ENCODE results near the gene RBCK1.

GRCh38 chr20:378961-379336 is 29.1 kb upstream of the RBCK1 start:
- TF ChIP-seq CTCF (IDR thresholded peaks at IDR 0.05) (no peak), POLR2A (IDR thresholded peaks at IDR 0.05) (no peak)

All from ovary (tissue), 3 donors.